Activated naive CD4-positive, alpha-beta T cell treated with anti-CD3 and anti-CD28 coated beads for 36 hours (primary cell): Measurements from ENCODE around the gene SMG6. TPM values are rescaled to one million over a fixed set of nuclear protein-coding genes. Genes with fewer than 3 reads are reported as not detected.

Source experiments
- CTCF ChIA-PET: fragments of 350-600 bp; sonication (Branson Sonifier 250); formaldehyde crosslinking; loops from one replicate; lab custom pipeline; 2021; ENCODE audit warnings: antibody characterized with exemption; lab: Charles Lee
- DNase-seq: peaks from one replicate; pipeline ENCODE4 v3.0.0-alpha.2; 2020
- H3K27ac Mint-ChIP-seq: one replicate; pipeline ENCODE4 v1.8.0; 2021; ENCODE audit warnings: mild to moderate bottlenecking, mixed read lengths
- H3K27me3 Mint-ChIP-seq: one replicate; pipeline ENCODE4 v1.8.0; 2021; ENCODE audit warnings: low read depth, mixed read lengths
- H3K36me3 Mint-ChIP-seq: one replicate; pipeline ENCODE4 v1.8.0; 2021; ENCODE audit warnings: low read depth, mixed read lengths
- H3K4me1 Mint-ChIP-seq: one replicate; pipeline ENCODE4 v1.8.0; 2021; ENCODE audit warnings: low read depth, mixed read lengths
- H3K4me3 Mint-ChIP-seq: one replicate; pipeline ENCODE4 v1.8.0; 2021; ENCODE audit warnings: mild to moderate bottlenecking, moderate library complexity, mixed read lengths
- H3K9me3 Mint-ChIP-seq: one replicate; pipeline ENCODE4 v1.8.0; 2021; ENCODE audit warnings: mixed read lengths
- intact Hi-C: fragments of 100-400 bp; cut with micrococcal nuclease; formaldehyde crosslinking; loops from one replicate; pipeline ENCODE4 v1.15.1; 2023
- total RNA-seq, 2 experiments: library from RNA; stranded (reverse); gene quantifications; one replicate each; pipeline ENCODE4 v1.2.3, GENCODE V29; 2021

Gene SMG6
- total RNA-seq, 2 experiments from 2014 or later: 18.8 to 20.7 TPM

GRCh38 chr17:2180768-2181167, 122.8 kb downstream of the SMG6 start:
- no peaks in the 10 kb centered on the region for H3K4me1 Mint-ChIP-seq
- CTCF ChIA-PET: no interaction called here
- H3K27me3 Mint-ChIP-seq: no peaks in the 10 kb centered on the region
- DNase-seq: no peak
- H3K27ac Mint-ChIP-seq: no peak overlapping the region
- no peak overlapping the region for H3K4me3 Mint-ChIP-seq
- intact Hi-C loops: no loop called here
- peaks cover 14% of the 10 kb centered on the region for H3K36me3 Mint-ChIP-seq
- H3K9me3 Mint-ChIP-seq: no peaks in the 10 kb centered on the region

- intact Hi-C loops: no loop called here
- H3K27ac Mint-ChIP-seq: no peak overlapping the region
- H3K27me3 Mint-ChIP-seq: no peaks in the 10 kb centered on the region
- H3K4me3 Mint-ChIP-seq: no peak overlapping the region
- peaks cover 7% of the 10 kb centered on the region for H3K36me3 Mint-ChIP-seq
- DNase-seq: no peak
- H3K9me3 Mint-ChIP-seq: no peaks in the 10 kb centered on the region
- CTCF ChIA-PET: interaction anchor here (0.8 kb wide), 1 partner anchor 65 kb away, joined by 4 read pairs; no protein-coding TSS in a partner anchor
- no peaks in the 10 kb centered on the region for H3K4me1 Mint-ChIP-seq
These were observed 123.8 kb downstream of the SMG6 start for GRCh38 chr17:2179615-2180295.

GRCh38 chr17:2178798-2179501, 124.6 kb downstream of the SMG6 start:
- peaks cover 7% of the 10 kb centered on the region for H3K36me3 Mint-ChIP-seq
- H3K27ac Mint-ChIP-seq: no peak overlapping the region
- H3K4me1 Mint-ChIP-seq: no peaks in the 10 kb centered on the region
- no peaks in the 10 kb centered on the region for H3K27me3 Mint-ChIP-seq
- no peak for DNase-seq
- no peaks in the 10 kb centered on the region for H3K9me3 Mint-ChIP-seq
- CTCF ChIA-PET: interaction anchor here (1.1 kb wide), 1 partner anchor 121 kb away, joined by 3 read pairs; no protein-coding TSS in a partner anchor
- intact Hi-C loops: no loop called here
- H3K4me3 Mint-ChIP-seq: no peak overlapping the region

GRCh38 chr17:2177235-2177811, 126.3 kb downstream of the SMG6 start:
- no peaks in the 10 kb centered on the region for H3K9me3 Mint-ChIP-seq
- H3K27me3 Mint-ChIP-seq: no peaks in the 10 kb centered on the region
- no peak overlapping the region for H3K27ac Mint-ChIP-seq
- H3K4me3 Mint-ChIP-seq: no peak overlapping the region
- H3K4me1 Mint-ChIP-seq: no peaks in the 10 kb centered on the region
- peaks cover 8% of the 10 kb centered on the region for H3K36me3 Mint-ChIP-seq
- intact Hi-C loops: no loop called here
- DNase-seq: no peak
- CTCF ChIA-PET: interaction anchor here (0.8 to 1.6 kb wide), 3 partner anchors 62 to 295 kb away, joined by 3 to 5 read pairs (median 3); no protein-coding TSS in a partner anchor

- Mint-ChIP-seq H3K4me1 (no peaks in the 10 kb centered on the region), H3K36me3 (peaks cover 11% of the 10 kb centered on the region), H3K27me3 (no peaks in the 10 kb centered on the region), H3K4me3 (no peak overlapping the region), H3K9me3 (no peaks in the 10 kb centered on the region), H3K27ac (no peak overlapping the region)
- CTCF ChIA-PET: interaction anchor here (0.8 to 1.6 kb wide), 3 partner anchors 63 to 294 kb away, joined by 3 to 5 read pairs (median 3); no protein-coding TSS in a partner anchor
- intact Hi-C loops: no loop called here
- DNase-seq: no peak
These were observed 127.0 kb downstream of the SMG6 start for GRCh38 chr17:2176499-2177169.

- no peak for DNase-seq
- peaks cover 14% of the 10 kb centered on the region for H3K36me3 Mint-ChIP-seq
- CTCF ChIA-PET: interaction anchor here (0.7 kb wide), 1 partner anchor 45 kb away, joined by 3 read pairs; no protein-coding TSS in a partner anchor
- no peaks in the 10 kb centered on the region for H3K9me3 Mint-ChIP-seq
- H3K4me1 Mint-ChIP-seq: no peaks in the 10 kb centered on the region
- H3K27me3 Mint-ChIP-seq: no peaks in the 10 kb centered on the region
- H3K4me3 Mint-ChIP-seq: no peak overlapping the region
- intact Hi-C loops: no loop called here
- no peak overlapping the region for H3K27ac Mint-ChIP-seq
These were observed 128.3 kb downstream of the SMG6 start for GRCh38 chr17:2175294-2175628.

GRCh38 chr17:2174468-2175293, 128.9 kb downstream of the SMG6 start:
- CTCF ChIA-PET: interaction anchor here (0.7 kb wide), 1 partner anchor 46 kb away, joined by 3 read pairs; no protein-coding TSS in a partner anchor
- no peaks in the 10 kb centered on the region for H3K4me1 Mint-ChIP-seq
- H3K4me3 Mint-ChIP-seq: no peak overlapping the region
- H3K9me3 Mint-ChIP-seq: no peaks in the 10 kb centered on the region
- H3K27ac Mint-ChIP-seq: no peak overlapping the region
- no peak for DNase-seq
- no peaks in the 10 kb centered on the region for H3K27me3 Mint-ChIP-seq
- intact Hi-C loops: no loop called here
- peaks cover 15% of the 10 kb centered on the region for H3K36me3 Mint-ChIP-seq

- Mint-ChIP-seq H3K27ac (no peak overlapping the region), H3K36me3 (peaks cover 20% of the 10 kb centered on the region), H3K27me3 (no peaks in the 10 kb centered on the region), H3K9me3 (no peaks in the 10 kb centered on the region), H3K4me1 (no peaks in the 10 kb centered on the region), H3K4me3 (no peak overlapping the region)
- CTCF ChIA-PET: no interaction called here
- intact Hi-C loops: no loop called here
- DNase-seq: no peak
These were observed 129.6 kb downstream of the SMG6 start for GRCh38 chr17:2174014-2174413.

- H3K4me1 Mint-ChIP-seq: no peaks in the 10 kb centered on the region
- no peak overlapping the region for H3K27ac Mint-ChIP-seq
- peaks cover 18% of the 10 kb centered on the region for H3K36me3 Mint-ChIP-seq
- intact Hi-C loops: no loop called here
- no peak overlapping the region for H3K4me3 Mint-ChIP-seq
- H3K9me3 Mint-ChIP-seq: no peaks in the 10 kb centered on the region
- H3K27me3 Mint-ChIP-seq: no peaks in the 10 kb centered on the region
- CTCF ChIA-PET: no interaction called here
- no peak for DNase-seq
These were observed 130.6 kb downstream of the SMG6 start for GRCh38 chr17:2172999-2173398.

GRCh38 chr17:2172077-2172851, 131.3 kb downstream of the SMG6 start:
- H3K36me3 Mint-ChIP-seq: peaks cover 17% of the 10 kb centered on the region
- no peak for DNase-seq
- H3K4me1 Mint-ChIP-seq: no peaks in the 10 kb centered on the region
- no peaks in the 10 kb centered on the region for H3K27me3 Mint-ChIP-seq
- CTCF ChIA-PET: interaction anchor here (0.6 kb wide), 1 partner anchor 67 kb away, joined by 3 read pairs; no protein-coding TSS in a partner anchor
- H3K27ac Mint-ChIP-seq: no peak overlapping the region
- no peak overlapping the region for H3K4me3 Mint-ChIP-seq
- intact Hi-C loops: no loop called here
- H3K9me3 Mint-ChIP-seq: no peaks in the 10 kb centered on the region

GRCh38 chr17:2171702-2172076, 131.9 kb downstream of the SMG6 start:
- no peaks in the 10 kb centered on the region for H3K4me1 Mint-ChIP-seq
- DNase-seq: no peak
- no peak overlapping the region for H3K27ac Mint-ChIP-seq
- CTCF ChIA-PET: interaction anchor here (4.1 kb wide), 1 partner anchor 74 kb away, joined by 15 read pairs; no protein-coding TSS in a partner anchor
- intact Hi-C loops: no loop called here
- no peaks in the 10 kb centered on the region for H3K27me3 Mint-ChIP-seq
- H3K9me3 Mint-ChIP-seq: no peaks in the 10 kb centered on the region
- peaks cover 17% of the 10 kb centered on the region for H3K36me3 Mint-ChIP-seq
- H3K4me3 Mint-ChIP-seq: no peak overlapping the region
